WTC11 (cell line): ENCODE data around the gene PTBP2. TPM values are rescaled to one million over a fixed set of nuclear protein-coding genes. Genes with fewer than 3 reads are reported as not detected.
A peak's percentile ranks its signal among the peaks of the same experiment; 100 is the strongest.

Experiments
- ATAC-seq: fragments of 200-7000 bp; cut with Tn5 transposase; 2 replicates; pipeline ENCODE4 v1.10.0; 2021; ENCODE audit warnings: mild to moderate bottlenecking, moderate library complexity
- CTCF ChIA-PET: fragments of 300-600 bp; sonication (Branson Sonifier 250); formaldehyde crosslinking; loops from one replicate; lab custom pipeline; 2021; ENCODE audit warnings: antibody characterized with exemption; lab: Charles Lee
- POLR2A ChIA-PET: fragments of 350-600 bp; sonication (Branson Sonifier 250); formaldehyde crosslinking; loops from one replicate; lab custom pipeline; 2021; ENCODE audit warnings: antibody characterized with exemption; lab: Charles Lee
- DNase-seq: peaks from one replicate; pipeline ENCODE4 v3.0.0; 2021; ENCODE audit warnings: low spot score
- H3K27ac Mint-ChIP-seq: 2 replicates; pipeline ENCODE4 v1.8.0; 2021; ENCODE audit warnings: mixed read lengths
- H3K27me3 Mint-ChIP-seq: 2 replicates; pipeline ENCODE4 v1.8.0; 2021; ENCODE audit warnings: low read depth, mild to moderate bottlenecking, moderate library complexity, mixed read lengths
- H3K36me3 Mint-ChIP-seq: 2 replicates; pipeline ENCODE4 v1.8.0; 2021; ENCODE audit warnings: mixed read lengths
- H3K4me1 Mint-ChIP-seq: 2 replicates; pipeline ENCODE4 v1.8.0; 2022; ENCODE audit warnings: mixed read lengths
- H3K4me3 Mint-ChIP-seq: 2 replicates; pipeline ENCODE4 v1.8.0; 2021; ENCODE audit warnings: mild to moderate bottlenecking, moderate library complexity, mixed read lengths
- H3K9me3 Mint-ChIP-seq: 2 replicates; pipeline ENCODE4 v1.8.0; 2021; ENCODE audit warnings: mixed read lengths
- ARID4B ChIP-seq: sonication (generic); formaldehyde crosslinking; IDR thresholded peaks from 2 replicates; pipeline ENCODE4 v1.8.0; 2023; ENCODE audit warnings: missing genetic modification reagents, mild to moderate bottlenecking, borderline replicate concordance
- CBFB ChIP-seq: sonication (generic); formaldehyde crosslinking; IDR thresholded peaks from 2 replicates; pipeline ENCODE4 v1.8.1; 2022; ENCODE audit warnings: mild to moderate bottlenecking, low read depth, missing genetic modification reagents
- CTCF ChIP-seq: fragments of 200-600 bp; IDR thresholded peaks from 2 replicates; pipeline ENCODE4 v1.8.0; 2022; ENCODE audit warnings: antibody characterized with exemption
- ELF4 ChIP-seq: sonication (generic); formaldehyde crosslinking; IDR thresholded peaks from 2 replicates; pipeline ENCODE4 v1.8.1; 2022; ENCODE audit warnings: low read depth, mild to moderate bottlenecking, moderate library complexity, missing genetic modification reagents
- EMX1 ChIP-seq: fragments of 250-450 bp; sonication (Bioruptor Pico); IDR thresholded peaks from 2 replicates; pipeline ENCODE4 v1.8.0; 2021; ENCODE audit warnings: mild to moderate bottlenecking
- FOXK1 ChIP-seq: sonication (generic); formaldehyde crosslinking; IDR thresholded peaks from 2 replicates; pipeline ENCODE4 v1.8.0; 2022; ENCODE audit warnings: mild to moderate bottlenecking, moderate library complexity, missing genetic modification reagents
- FOXP4 ChIP-seq: sonication (generic); formaldehyde crosslinking; IDR thresholded peaks from 2 replicates; pipeline ENCODE4 v1.8.0; 2022; ENCODE audit warnings: mild to moderate bottlenecking, missing genetic modification reagents
- GRHL2 ChIP-seq: fragments of 250-450 bp; sonication (Bioruptor Pico); IDR thresholded peaks from 2 replicates; pipeline ENCODE4 v1.8.0; 2022; ENCODE audit warnings: mild to moderate bottlenecking, moderate library complexity; ENCODE audit not compliant: insufficient replicate concordance, severe bottlenecking
- GTF2I ChIP-seq: fragments of 250-450 bp; sonication (Bioruptor Pico); conservative IDR thresholded peaks from 2 replicates; pipeline ENCODE4 v1.4.0; 2021; ENCODE audit warnings: mild to moderate bottlenecking
- MYBL2 ChIP-seq: sonication (generic); formaldehyde crosslinking; IDR thresholded peaks from 2 replicates; pipeline ENCODE4 v1.8.1; 2023; ENCODE audit warnings: mild to moderate bottlenecking, moderate library complexity, missing genetic modification reagents
- NR2C2 ChIP-seq: sonication (generic); formaldehyde crosslinking; IDR thresholded peaks from 2 replicates; pipeline ENCODE4 v1.8.0; 2022; ENCODE audit warnings: mild to moderate bottlenecking, missing genetic modification reagents
- PRRX2 ChIP-seq: fragments of 250-450 bp; sonication (Bioruptor Pico); IDR thresholded peaks from 2 replicates; pipeline ENCODE4 v1.8.0; 2021; ENCODE audit warnings: mild to moderate bottlenecking
- RORB ChIP-seq: fragments of 250-450 bp; sonication (Bioruptor Pico); IDR thresholded peaks from 2 replicates; pipeline ENCODE4 v1.9.0; 2021; ENCODE audit warnings: mild to moderate bottlenecking
- SMAD3 ChIP-seq: sonication (generic); formaldehyde crosslinking; IDR thresholded peaks from 2 replicates; pipeline ENCODE4 v1.8.0; 2022; ENCODE audit warnings: missing genetic modification reagents, mild to moderate bottlenecking, borderline replicate concordance
- SOX15 ChIP-seq: fragments of 250-450 bp; sonication (Bioruptor Pico); IDR thresholded peaks from 2 replicates; pipeline ENCODE4 v1.9.0; 2021; ENCODE audit warnings: mild to moderate bottlenecking
- USF2 ChIP-seq: sonication (generic); formaldehyde crosslinking; IDR thresholded peaks from 2 replicates; pipeline ENCODE4 v1.8.1; 2023; ENCODE audit warnings: mild to moderate bottlenecking, missing genetic modification reagents, moderate library complexity
- ZBTB43 ChIP-seq: sonication (generic); formaldehyde crosslinking; IDR thresholded peaks from 2 replicates; pipeline ENCODE4 v1.8.1; 2023; ENCODE audit warnings: mild to moderate bottlenecking, missing genetic modification reagents
- ZNF219 ChIP-seq: sonication (generic); formaldehyde crosslinking; IDR thresholded peaks from 2 replicates; pipeline ENCODE4 v1.8.0; 2023; ENCODE audit warnings: missing genetic modification reagents, mild to moderate bottlenecking, borderline replicate concordance
- ZSCAN18 ChIP-seq: fragments of 250-450 bp; sonication (Bioruptor Pico); IDR thresholded peaks from 2 replicates; pipeline ENCODE4 v2.1.2; 2022; ENCODE audit warnings: mild to moderate bottlenecking, moderate library complexity
- total RNA-seq: library from RNA; stranded (reverse); gene quantifications from 3 replicates; pipeline ENCODE4 v1.2.3, GENCODE V29; 2021

Gene PTBP2
- total RNA-seq, 1 experiment from 2014 or later: 50.0 TPM

- H3K4me1 Mint-ChIP-seq: 0 out of 2 replicates have a peak, but pooled peaks cover 3% of the 10 kb centered on the region
- no peak overlapping the region for H3K27ac Mint-ChIP-seq
- ChIA-PET CTCF (no interaction called here), POLR2A (no interaction called here)
- H3K4me3 Mint-ChIP-seq: no peak overlapping the region
- DNase-seq: no peak
- no peaks in the 10 kb centered on the region for H3K27me3 Mint-ChIP-seq
- ATAC-seq: peak; percentile 69
- peaks cover 4% of the 10 kb centered on the region; the same call in 1 of the 2 replicates for H3K9me3 Mint-ChIP-seq
- H3K36me3 Mint-ChIP-seq: no peaks in the 10 kb centered on the region; the same call in 1 of the 2 replicates
- TF ChIP-seq EMX1 (CRISPR knock-in tag) (no peak), ELF4 (CRISPR knock-in tag) (no peak), RORB (CRISPR knock-in tag) (no peak), USF2 (CRISPR knock-in tag) (no peak)
These were observed 23.1 kb upstream of the PTBP2 start for GRCh38 chr1:96698342-96698983.

- Mint-ChIP-seq H3K27ac (no peak overlapping the region), H3K36me3 (no peaks in the 10 kb centered on the region; the same call in 1 of the 2 replicates), H3K27me3 (no peaks in the 10 kb centered on the region), H3K4me3 (no peak overlapping the region), H3K9me3 (peaks cover 4% of the 10 kb centered on the region; the same call in 1 of the 2 replicates), H3K4me1 (no peaks in the 10 kb centered on the region)
- ChIA-PET POLR2A (no interaction called here), CTCF (no interaction called here)
- ATAC-seq: no peak
- no peak for TF ChIP-seq MYBL2 (CRISPR knock-in tag)
- DNase-seq: no peak
These were observed 18.4 kb upstream of the PTBP2 start for GRCh38 chr1:96703186-96703585.

- Mint-ChIP-seq H3K4me1 (no peaks in the 10 kb centered on the region), H3K9me3 (no peaks in the 10 kb centered on the region), H3K4me3 (no peak overlapping the region), H3K27me3 (no peaks in the 10 kb centered on the region), H3K36me3 (no peaks in the 10 kb centered on the region), H3K27ac (no peak overlapping the region)
- ATAC-seq (no peak), DNase-seq (no peak)
- ChIA-PET POLR2A (no interaction called here), CTCF (no interaction called here)
- TF ChIP-seq USF2 (CRISPR knock-in tag) (no peak), CTCF (no peak), ARID4B (CRISPR knock-in tag) (no peak), PRRX2 (no peak), ZBTB43 (no peak), FOXK1 (CRISPR knock-in tag) (no peak), GTF2I (CRISPR knock-in tag) (no peak), GRHL2 (CRISPR knock-in tag) (no peak), CBFB (no peak), SMAD3 (CRISPR knock-in tag) (no peak), FOXP4 (CRISPR knock-in tag) (no peak), ZNF219 (no peak), ZSCAN18 (CRISPR knock-in tag) (no peak), SOX15 (CRISPR knock-in tag) (no peak), NR2C2 (CRISPR knock-in tag) (no peak)
These were observed 14.6 kb upstream of the PTBP2 start for GRCh38 chr1:96707023-96707422.
